DND-41 (cell line): ENCODE data around the gene RBPJ.
"Not testable (repeated sequence)": the region's sequence is repeated elsewhere in the genome, so short reads cannot be mapped to it uniquely, and the experiment has no call there.

Experiments
- ATAC-seq: fragments of 200-7000 bp; cut with Tn5 transposase; 3 replicates; pipeline ENCODE4 v1.9.1; 2021; ENCODE audit warnings: low read depth; ENCODE audit not compliant: insufficient read depth
- DNase-seq: peaks from one replicate; pipeline ENCODE4 v3.0.0-alpha.2; 2020
- H2AFZ ChIP-seq: 2 replicates; pipeline ENCODE4 v1.6.0; 2012; ENCODE audit warnings: low read depth, low read length
- H3K27ac ChIP-seq: 2 replicates; pipeline ENCODE4 v1.5.1; 2012; ENCODE audit warnings: low read length, inconsistent platforms
- H3K27me3 ChIP-seq: fragments of 200-600 bp; sonication (generic); 2 replicates; pipeline ENCODE4 v1.6.0; 2012; ENCODE audit warnings: low read length, mild to moderate bottlenecking, inconsistent platforms; ENCODE audit not compliant: insufficient read depth, poor library complexity
- H3K36me3 ChIP-seq: 2 replicates; pipeline ENCODE4 v1.5.1; 2012; ENCODE audit warnings: low read length, inconsistent platforms; ENCODE audit not compliant: insufficient read depth
- H3K4me1 ChIP-seq: 2 replicates; pipeline ENCODE4 v1.5.1; 2012; ENCODE audit warnings: mild to moderate bottlenecking, low read length; ENCODE audit not compliant: insufficient read depth
- H3K4me2 ChIP-seq: 2 replicates; pipeline ENCODE4 v1.6.0; 2012; ENCODE audit warnings: mild to moderate bottlenecking, moderate library complexity, low read length, inconsistent platforms; ENCODE audit not compliant: insufficient read depth
- H3K4me3 ChIP-seq, 2 experiments: fragments of 200-600 bp in 1 of 2; shearing (Covaris generic) in 1 of 2; 2 replicates each; pipeline ENCODE4 v1.5.1; 2012 to 2016; ENCODE audit warnings: inconsistent platforms in 2 of 2, low read length in 2 of 2, mild to moderate bottlenecking in 2 of 2, low read depth in 1 of 2, moderate library complexity in 1 of 2
- H3K79me2 ChIP-seq: 2 replicates; pipeline ENCODE4 v1.6.0; 2012; ENCODE audit warnings: low read length, inconsistent platforms; ENCODE audit not compliant: insufficient read depth
- H3K9ac ChIP-seq: 2 replicates; pipeline ENCODE4 v1.6.0; 2012; ENCODE audit warnings: low read depth, mild to moderate bottlenecking, inconsistent platforms, low read length, moderate library complexity
- H3K9me3 ChIP-seq: 2 replicates; pipeline ENCODE4 v1.5.1; 2012; ENCODE audit warnings: low read length, moderate library complexity, mild to moderate bottlenecking, inconsistent platforms; ENCODE audit not compliant: insufficient read depth, severe bottlenecking
- H4K20me1 ChIP-seq: 2 replicates; pipeline ENCODE4 v1.6.0; 2012; ENCODE audit warnings: low read length; ENCODE audit not compliant: insufficient read depth
- EZH2 ChIP-seq: IDR thresholded peaks from 3 replicates; pipeline ENCODE4 v1.6.1; 2012; ENCODE audit warnings: borderline replicate concordance, low read depth, mild to moderate bottlenecking, moderate library complexity, low read length, inconsistent platforms; ENCODE audit not compliant: severe bottlenecking
- TF ChIP-seq, protein P1 (sequence below): IDR thresholded peaks from 2 replicates; pipeline ENCODE4 v1.5.1; 2012; ENCODE audit warnings: borderline replicate concordance, low read length, moderate library complexity, mild to moderate bottlenecking; ENCODE audit not compliant: poor library complexity, severe bottlenecking; ENCODE audit errors: extremely low read depth

The RBPJ gene

DNA sequence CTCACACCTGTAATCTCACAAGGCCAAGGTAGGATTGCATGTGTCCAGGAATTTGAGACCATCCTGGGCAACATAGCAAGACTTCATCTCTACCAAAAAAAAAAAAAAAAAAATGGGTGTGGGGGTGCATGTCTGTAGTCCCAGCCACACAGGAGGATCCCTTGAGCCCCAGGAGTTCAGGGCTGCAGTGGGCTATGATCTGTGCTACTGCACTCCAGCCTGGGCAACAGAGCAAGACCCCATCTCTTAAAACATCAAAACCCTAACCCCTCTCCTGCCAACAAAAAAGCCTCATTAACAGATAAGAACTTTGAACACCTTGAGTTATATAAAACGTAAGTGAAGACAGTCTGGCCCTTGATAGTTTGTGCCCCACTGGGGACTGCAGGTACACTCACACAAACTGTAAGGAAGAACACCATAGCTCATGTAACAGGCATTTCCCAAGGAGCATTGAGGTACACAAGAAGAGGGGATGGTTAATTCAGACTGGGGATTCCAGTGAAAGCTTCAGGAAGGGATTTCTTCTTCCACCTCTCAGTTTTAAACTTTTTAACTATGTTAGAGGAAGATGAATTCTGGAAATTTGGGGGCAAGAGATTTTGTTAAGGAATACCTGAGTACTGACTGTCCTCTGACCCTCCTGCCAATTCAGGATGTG, 34.7 kb downstream of the RBPJ start:
- Histone ChIP-seq H3K27me3 (no peaks in the 10 kb centered on the region), H3K9ac (no peak overlapping the region), H3K36me3 (no peaks in the 10 kb centered on the region), H3K27ac (no peak overlapping the region), H3K9me3 (no peaks in the 10 kb centered on the region), H2AFZ (no peak overlapping the region), H4K20me1 (peaks cover 83% of the 10 kb centered on the region), H3K79me2 (peaks cover 79% of the 10 kb centered on the region), H3K4me3 (no peak overlapping the region), H3K4me1 (no peaks in the 10 kb centered on the region), H3K4me2 (no peak overlapping the region)
- DNase-seq (no peak), ATAC-seq (no peak)
- no peak for TF ChIP-seq EZH2
- TF ChIP-seq, protein P1, sequence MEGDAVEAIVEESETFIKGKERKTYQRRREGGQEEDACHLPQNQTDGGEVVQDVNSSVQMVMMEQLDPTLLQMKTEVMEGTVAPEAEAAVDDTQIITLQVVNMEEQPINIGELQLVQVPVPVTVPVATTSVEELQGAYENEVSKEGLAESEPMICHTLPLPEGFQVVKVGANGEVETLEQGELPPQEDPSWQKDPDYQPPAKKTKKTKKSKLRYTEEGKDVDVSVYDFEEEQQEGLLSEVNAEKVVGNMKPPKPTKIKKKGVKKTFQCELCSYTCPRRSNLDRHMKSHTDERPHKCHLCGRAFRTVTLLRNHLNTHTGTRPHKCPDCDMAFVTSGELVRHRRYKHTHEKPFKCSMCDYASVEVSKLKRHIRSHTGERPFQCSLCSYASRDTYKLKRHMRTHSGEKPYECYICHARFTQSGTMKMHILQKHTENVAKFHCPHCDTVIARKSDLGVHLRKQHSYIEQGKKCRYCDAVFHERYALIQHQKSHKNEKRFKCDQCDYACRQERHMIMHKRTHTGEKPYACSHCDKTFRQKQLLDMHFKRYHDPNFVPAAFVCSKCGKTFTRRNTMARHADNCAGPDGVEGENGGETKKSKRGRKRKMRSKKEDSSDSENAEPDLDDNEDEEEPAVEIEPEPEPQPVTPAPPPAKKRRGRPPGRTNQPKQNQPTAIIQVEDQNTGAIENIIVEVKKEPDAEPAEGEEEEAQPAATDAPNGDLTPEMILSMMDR, result no peak

GRCh38 chr4:26356081-26356501, 35.3 kb downstream of the RBPJ start:
- ATAC-seq, result peak; percentile 56
- H4K20me1 ChIP-seq, result peaks cover 83% of the 10 kb centered on the region

DNA sequence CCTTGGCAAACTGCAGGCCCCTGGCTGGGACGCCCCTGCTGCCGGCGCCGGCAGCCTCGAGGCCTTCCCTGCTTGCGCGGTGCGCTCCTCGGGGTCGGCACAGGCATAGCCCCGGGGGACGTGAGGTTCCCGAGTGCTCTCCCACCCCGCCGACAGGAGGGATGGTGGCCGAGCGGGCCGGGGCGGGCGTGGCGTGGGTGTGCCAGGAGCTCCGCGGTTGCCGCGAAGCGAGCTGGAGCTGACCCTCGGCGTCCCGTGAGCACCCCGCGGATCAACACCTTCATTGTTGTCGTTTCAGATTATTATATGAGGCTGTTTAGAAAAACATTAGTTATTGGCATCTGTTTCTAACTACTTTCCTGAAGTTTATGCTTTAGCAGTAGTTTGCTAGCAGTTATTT, 38.7 kb downstream of the RBPJ start:
- ATAC-seq, H3K27ac ChIP-seq, H3K4me2 ChIP-seq, H3K9me3 ChIP-seq, H3K4me3 ChIP-seq, H3K9ac ChIP-seq, H3K27me3 ChIP-seq, H3K36me3 ChIP-seq, H3K4me1 ChIP-seq, DNase-seq, H2AFZ ChIP-seq: not testable (repeated sequence)
- H4K20me1 ChIP-seq, result peaks cover 82% of the 10 kb centered on the region
- H3K79me2 ChIP-seq, result peaks cover 73% of the 10 kb centered on the region

More at GRCh38 chr4:26356081-26356501, 35.3 kb downstream of the RBPJ start:
- H3K79me2 ChIP-seq, result peaks cover 79% of the 10 kb centered on the region
- no peak overlapping the region for H3K9ac ChIP-seq
- H3K4me2 ChIP-seq, result no peak overlapping the region
- no peak overlapping the region for H2AFZ ChIP-seq
- no peaks in the 10 kb centered on the region for H3K27me3 ChIP-seq
- no peaks in the 10 kb centered on the region for H3K36me3 ChIP-seq
- DNase-seq, result no peak
- TF ChIP-seq, protein P1, result no peak
- TF ChIP-seq EZH2, result no peak
- H3K27ac ChIP-seq, result no peak overlapping the region
- no peak overlapping the region for H3K4me3 ChIP-seq
- H3K9me3 ChIP-seq, result no peaks in the 10 kb centered on the region
- H3K4me1 ChIP-seq, result no peaks in the 10 kb centered on the region

GRCh38 chr4:26360273-26360672, 39.5 kb downstream of the RBPJ start:
- TF ChIP-seq, protein P1, result no peak
- no peak for TF ChIP-seq EZH2
- H3K27me3 ChIP-seq, result no peaks in the 10 kb centered on the region
- peaks cover 69% of the 10 kb centered on the region for H3K79me2 ChIP-seq
- no peak overlapping the region for H3K9ac ChIP-seq
- no peak overlapping the region for H3K4me3 ChIP-seq
- no peaks in the 10 kb centered on the region for H3K9me3 ChIP-seq
- DNase-seq (no peak), ATAC-seq (no peak)
- H2AFZ ChIP-seq, result no peak overlapping the region
- no peaks in the 10 kb centered on the region for H3K4me1 ChIP-seq
- H3K27ac ChIP-seq, result no peak overlapping the region
- H4K20me1 ChIP-seq, result peaks cover 82% of the 10 kb centered on the region
- H3K4me2 ChIP-seq, result no peak overlapping the region
- H3K36me3 ChIP-seq, result no peaks in the 10 kb centered on the region
